Measurements from ENCODE around the gene PLCH2.
"Not testable (repeated sequence)": the region's sequence is repeated elsewhere in the genome, so short reads cannot be mapped to it uniquely, and the experiment has no call there.

The PLCH2 gene

GRCh38 chr1:2443277-2444137, 32.6 kb upstream of the PLCH2 start:
- no peak for DNase-seq

- DNase-seq = no peak
Observed at GRCh38 chr1:2444138-2444591, 31.9 kb upstream of the PLCH2 start.

- no peak for DNase-seq
Observed at GRCh38 chr1:2445162-2445822, 30.8 kb upstream of the PLCH2 start.

- no peak for DNase-seq
Observed at GRCh38 chr1:2445823-2446215, 30.3 kb upstream of the PLCH2 start.

- DNase-seq = no peak
Observed at GRCh38 chr1:2446394-2446793, 29.7 kb upstream of the PLCH2 start.

- DNase-seq = no peak
Observed at GRCh38 chr1:2446861-2447260, 29.2 kb upstream of the PLCH2 start.

GRCh38 chr1:2447276-2448097, 28.6 kb upstream of the PLCH2 start:
- DNase-seq = no peak

GRCh38 chr1:2448098-2448445, 28.0 kb upstream of the PLCH2 start:
- DNase-seq = no peak

GRCh38 chr1:2449636-2450454, 26.2 kb upstream of the PLCH2 start:
- DNase-seq = no peak

- DNase-seq = peak; percentile 90
Observed at GRCh38 chr1:2451741-2452140, 24.3 kb upstream of the PLCH2 start.

GRCh38 chr1:2452201-2452931, 23.7 kb upstream of the PLCH2 start:
- no peak for DNase-seq

- DNase-seq = no peak
Observed at GRCh38 chr1:2452932-2453315, 23.2 kb upstream of the PLCH2 start.

- no peak for DNase-seq
Observed at GRCh38 chr1:2454227-2454626, 21.9 kb upstream of the PLCH2 start.

GRCh38 chr1:2455757-2456156, 20.3 kb upstream of the PLCH2 start:
- DNase-seq = no peak

GRCh38 chr1:2457444-2457843, 18.6 kb upstream of the PLCH2 start:
- DNase-seq = no peak

- no peak for DNase-seq
Observed at GRCh38 chr1:2458687-2459086, 17.4 kb upstream of the PLCH2 start.

GRCh38 chr1:2459102-2459753, 16.9 kb upstream of the PLCH2 start:
- not testable (repeated sequence) for DNase-seq

GRCh38 chr1:2459757-2460156, 16.3 kb upstream of the PLCH2 start:
- no peak for DNase-seq

GRCh38 chr1:2460203-2460602, 15.9 kb upstream of the PLCH2 start:
- no peak for DNase-seq

- DNase-seq = no peak
Observed at GRCh38 chr1:2460996-2461751, 14.9 kb upstream of the PLCH2 start.

- no peak for DNase-seq
Observed at GRCh38 chr1:2462819-2463218, 13.3 kb upstream of the PLCH2 start.
